Neuronal stem cell (in vitro differentiated cells): ENCODE data around the gene CNST.

Experiments
- DNase-seq: peaks from one replicate; pipeline ENCODE4 v3.0.0-alpha.2; 2013; ENCODE audit warnings: low spot score
- H2AFZ ChIP-seq: one replicate; pipeline ENCODE4 v1.6.1; 2013; ENCODE audit warnings: mild to moderate bottlenecking, low read length, inconsistent platforms
- H2AK5ac ChIP-seq: 2 replicates; pipeline ENCODE4 v1.6.1; 2013; ENCODE audit warnings: low read depth, mild to moderate bottlenecking, inconsistent platforms, low read length, moderate library complexity, mixed read lengths
- H2BK120ac ChIP-seq: 2 replicates; pipeline ENCODE4 v1.6.1; 2013; ENCODE audit warnings: low read depth, mild to moderate bottlenecking, inconsistent platforms, low read length, moderate library complexity, mixed read lengths
- H2BK12ac ChIP-seq: one replicate; pipeline ENCODE4 v1.6.1; 2013; ENCODE audit warnings: low read length, inconsistent platforms
- H2BK15ac ChIP-seq: 2 replicates; pipeline ENCODE4 v1.6.1; 2013; ENCODE audit warnings: mild to moderate bottlenecking, low read length, inconsistent platforms, mixed read lengths
- H2BK5ac ChIP-seq: one replicate; pipeline ENCODE4 v1.6.1; 2013; ENCODE audit warnings: inconsistent platforms, mild to moderate bottlenecking, low read length, moderate library complexity
- H3K14ac ChIP-seq: one replicate; pipeline ENCODE4 v1.6.1; 2013; ENCODE audit warnings: low read length, inconsistent platforms
- H3K18ac ChIP-seq: 2 replicates; pipeline ENCODE4 v1.6.1; 2013; ENCODE audit warnings: low read length, inconsistent platforms
- H3K23ac ChIP-seq: 2 replicates; pipeline ENCODE4 v1.6.1; 2013; ENCODE audit warnings: low read depth, mild to moderate bottlenecking, mixed read lengths, low read length, inconsistent platforms; ENCODE audit not compliant: poor library complexity
- H3K27ac ChIP-seq: replicated peaks from 3 replicates; pipeline ENCODE4 v1.5.1; 2013; ENCODE audit warnings: low read length, inconsistent platforms
- H3K27me3 ChIP-seq, 3 experiments: 2 replicates each; pipeline ENCODE4 v1.6.1; 2013; ENCODE audit warnings: low read length in 3 of 3, mild to moderate bottlenecking in 2 of 3, inconsistent platforms in 1 of 3, low read depth in 1 of 3, mixed read lengths in 1 of 3, moderate library complexity in 1 of 3; ENCODE audit not compliant: control insufficient read depth in 3 of 3, insufficient read depth in 3 of 3
- H3K36me3 ChIP-seq, 2 donors: replicated peaks in 1 of 2; 2 replicates each; pipeline ENCODE4 v1.6.1; 2013; ENCODE audit warnings: low read length in 2 of 2; ENCODE audit not compliant: control insufficient read depth in 2 of 2, insufficient read depth in 2 of 2
- H3K4ac ChIP-seq: 2 replicates; pipeline ENCODE4 v1.6.1; 2013; ENCODE audit warnings: inconsistent platforms, mild to moderate bottlenecking, low read length, moderate library complexity
- H3K4me1 ChIP-seq, 2 donors: 1 replicate in 1 of 2; 2 replicates in 1 of 2; pipeline ENCODE4 v1.6.1; 2013; ENCODE audit warnings: low read length in 2 of 2, low read depth in 1 of 2; ENCODE audit not compliant: control insufficient read depth in 2 of 2, insufficient read depth in 1 of 2
- H3K4me2 ChIP-seq: one replicate; pipeline ENCODE4 v1.6.1; 2013; ENCODE audit warnings: mild to moderate bottlenecking, low read length, inconsistent platforms; ENCODE audit not compliant: insufficient read depth, poor library complexity, severe bottlenecking
- H3K4me3 ChIP-seq, 2 donors: 2 replicates each; pipeline ENCODE4 v1.5.1; 2013; ENCODE audit warnings: low read length in 2 of 2, mild to moderate bottlenecking in 2 of 2, inconsistent platforms in 1 of 2, moderate library complexity in 1 of 2
- H3K79me1 ChIP-seq: one replicate; pipeline ENCODE4 v1.6.1; 2013; ENCODE audit warnings: low read depth, mild to moderate bottlenecking, inconsistent platforms, low read length, moderate library complexity
- H3K9ac ChIP-seq: one replicate; pipeline ENCODE4 v1.6.1; 2013; ENCODE audit warnings: mild to moderate bottlenecking, low read depth, low read length, inconsistent platforms; ENCODE audit not compliant: poor library complexity
- H3K9me3 ChIP-seq, 2 donors: replicated peaks in 1 of 2; 2 replicates each; pipeline versions ENCODE3 to v1.6.1; 2013; ENCODE audit warnings: low read length in 2 of 2, mild to moderate bottlenecking in 2 of 2, inconsistent platforms in 1 of 2, low read depth in 1 of 2, mixed read lengths in 1 of 2, moderate library complexity in 1 of 2; ENCODE audit not compliant: control insufficient read depth in 2 of 2, insufficient read depth in 1 of 2
- H4K8ac ChIP-seq: one replicate; pipeline ENCODE4 v1.6.1; 2013; ENCODE audit warnings: low read depth, mild to moderate bottlenecking, inconsistent platforms, low read length, moderate library complexity
- H4K91ac ChIP-seq: one replicate; pipeline ENCODE4 v1.6.1; 2013; ENCODE audit warnings: low read length, low read depth, mild to moderate bottlenecking, inconsistent platforms; ENCODE audit not compliant: poor library complexity
- WGBS, 2 donors: extraction: QIAGEN DNeasy Blood & Tissue Kit; methylation state at CpG; one replicate each; pipeline ENCODE4 v1.1.7; 2013; ENCODE audit warnings: missing lambda C conversion rate in 2 of 2, mixed read lengths in 1 of 2; ENCODE audit not compliant: insufficient read length in 2 of 2, insufficient replicate concordance in 1 of 2; ENCODE audit errors: extremely low coverage in 2 of 2; 5-methylcytosine and 5-hydroxymethylcytosine counted together

Gene CNST

GRCh38 chr1:246519514-246519913 lies 46.7 kb upstream of the CNST start:
- Histone ChIP-seq H2BK5ac (no peak overlapping the region), H3K79me1 (no peaks in the 10 kb centered on the region), H3K9ac (no peak overlapping the region), H3K14ac (no peak overlapping the region), H3K18ac (no peak overlapping the region), H4K8ac (no peak overlapping the region), H3K4me1 (no peaks in the 10 kb centered on the region), H2AFZ (no peak overlapping the region), H3K36me3 (no peaks in the 10 kb centered on the region), H3K4ac (no peak overlapping the region), H3K4me3 (no peak overlapping the region), H4K91ac (no peak overlapping the region), H2BK12ac (no peak overlapping the region), H2BK15ac (no peak overlapping the region), H3K27ac (no peak overlapping the region), H3K4me2 (no peak overlapping the region), H3K23ac (no peak overlapping the region), H2BK120ac (no peak overlapping the region), H3K27me3 (no peaks in the 10 kb centered on the region), H2AK5ac (no peak overlapping the region), H3K9me3 (peaks cover 25 to 26% of the 10 kb centered on the region in 2 donors)
- no peak for DNase-seq
- WGBS, 2 donors, result no CpG with 5 or more reads among the region's 1 CpG

- H3K4ac ChIP-seq, result no peak overlapping the region
- no peak overlapping the region for H2AFZ ChIP-seq
- peak overlapping the region; percentile 30 for H3K9ac ChIP-seq
- H3K18ac ChIP-seq, result no peak overlapping the region
- H3K4me3 ChIP-seq, result no peak overlapping the region
- no CpG with 5 or more reads among the region's 4 CpGs for WGBS, 2 donors
- H3K36me3 ChIP-seq, result no peaks in the 10 kb centered on the region
- H3K79me1 ChIP-seq, result no peaks in the 10 kb centered on the region
- peaks cover 9 to 15% of the 10 kb centered on the region in 2 donors for H3K9me3 ChIP-seq
- no peak for DNase-seq
- no peak overlapping the region for H2BK5ac ChIP-seq
- no peaks in the 10 kb centered on the region for H3K4me1 ChIP-seq
- H2AK5ac ChIP-seq, result no peak overlapping the region
- no peak overlapping the region for H2BK120ac ChIP-seq
- no peak overlapping the region for H3K4me2 ChIP-seq
- H2BK15ac ChIP-seq, result no peak overlapping the region
- no peak overlapping the region for H3K23ac ChIP-seq
- H2BK12ac ChIP-seq, result no peak overlapping the region
- no peak overlapping the region for H3K14ac ChIP-seq
- no peak overlapping the region for H3K27ac ChIP-seq
- peaks cover 0 to 3% (median 0%) of the 10 kb centered on the region in 3 experiments for H3K27me3 ChIP-seq
- H4K8ac ChIP-seq, result no peak overlapping the region
- no peak overlapping the region for H4K91ac ChIP-seq
These were observed 39.9 kb upstream of the CNST start for GRCh38 chr1:246526380-246526779.

GRCh38 chr1:246526915-246527314 lies 39.3 kb upstream of the CNST start:
- DNase-seq, result no peak
- no peak overlapping the region for H3K27ac ChIP-seq
- H2AK5ac ChIP-seq, result no peak overlapping the region
- H3K18ac ChIP-seq, result no peak overlapping the region
- peak overlapping the region; percentile 54 for H2AFZ ChIP-seq
- H3K4ac ChIP-seq, result no peak overlapping the region
- H3K14ac ChIP-seq, result no peak overlapping the region
- H3K4me1 ChIP-seq, result no peaks in the 10 kb centered on the region
- H2BK120ac ChIP-seq, result no peak overlapping the region
- H3K9me3 ChIP-seq, result peaks cover 9 to 21% of the 10 kb centered on the region in 2 donors
- H2BK5ac ChIP-seq, result no peak overlapping the region
- H4K8ac ChIP-seq, result no peak overlapping the region
- H2BK15ac ChIP-seq, result no peak overlapping the region
- peaks cover 0 to 3% (median 0%) of the 10 kb centered on the region in 3 experiments for H3K27me3 ChIP-seq
- no peaks in the 10 kb centered on the region for H3K36me3 ChIP-seq
- H3K4me3 ChIP-seq, result no peak overlapping the region
- H3K23ac ChIP-seq, result no peak overlapping the region
- H3K4me2 ChIP-seq, result no peak overlapping the region
- H4K91ac ChIP-seq, result no peak overlapping the region
- no peaks in the 10 kb centered on the region for H3K79me1 ChIP-seq
- H2BK12ac ChIP-seq, result no peak overlapping the region
- H3K9ac ChIP-seq, result no peak overlapping the region
- WGBS, 2 donors, result no CpG with 5 or more reads among the region's 7 CpGs

GRCh38 chr1:246527402-246528088 lies 38.7 kb upstream of the CNST start:
- Histone ChIP-seq H3K9me3 (peaks cover 9 to 21% of the 10 kb centered on the region in 2 donors), H4K8ac (peak overlapping the region; percentile 8), H3K18ac (no peak overlapping the region), H3K4me3 (peak overlapping the region in 1 of 2 donors; percentile 53), H2BK15ac (no peak overlapping the region), H3K4me1 (no peaks in the 10 kb centered on the region), H3K79me1 (no peaks in the 10 kb centered on the region), H3K4ac (no peak overlapping the region), H3K36me3 (no peaks in the 10 kb centered on the region), H2BK120ac (no peak overlapping the region), H3K14ac (no peak overlapping the region), H3K4me2 (no peak overlapping the region), H2AK5ac (no peak overlapping the region), H2AFZ (peak overlapping the region; percentile 54), H3K9ac (peak overlapping the region; percentile 54), H4K91ac (no peak overlapping the region), H3K27me3 (peaks cover 0 to 3% (median 0%) of the 10 kb centered on the region in 3 experiments), H2BK5ac (no peak overlapping the region), H3K23ac (no peak overlapping the region), H2BK12ac (no peak overlapping the region), H3K27ac (no peak overlapping the region)
- WGBS, 2 donors, result no CpG with 5 or more reads among the region's 5 CpGs
- DNase-seq, result no peak
